HL-60 (cell line): Measurements from ENCODE around the gene GSK3B.

Experiments
- GABPA ChIP-seq: IDR thresholded peaks from 2 replicates; pipeline ENCODE4 v1.6.1; 2012; ENCODE audit warnings: low read depth
- TF ChIP-seq, protein P1 (sequence below): IDR thresholded peaks from one replicate; pipeline ENCODE4 v1.5.1; 2011; ENCODE audit warnings: low read length, control low read depth, inconsistent platforms; ENCODE audit not compliant: insufficient read depth

DNA sequence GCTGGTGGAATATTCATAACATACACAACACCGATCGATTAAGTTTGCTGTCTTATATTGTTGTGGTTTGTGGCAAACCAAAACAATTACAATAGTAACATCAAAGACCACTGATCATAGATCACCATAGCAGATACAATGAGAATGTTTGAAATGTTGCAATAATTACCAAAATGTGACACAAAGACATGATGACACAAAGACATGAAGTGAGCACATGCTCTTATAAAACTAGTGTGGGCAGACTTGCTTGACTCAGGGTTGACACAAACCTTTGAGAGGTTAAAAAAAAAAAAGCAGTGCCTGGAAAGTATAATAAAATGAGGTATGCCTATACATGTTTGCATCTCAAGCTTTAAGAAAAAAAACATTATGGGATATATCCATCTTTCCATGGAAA lies 182.0 kb downstream of the GSK3B start:
- TF ChIP-seq, protein P1, sequence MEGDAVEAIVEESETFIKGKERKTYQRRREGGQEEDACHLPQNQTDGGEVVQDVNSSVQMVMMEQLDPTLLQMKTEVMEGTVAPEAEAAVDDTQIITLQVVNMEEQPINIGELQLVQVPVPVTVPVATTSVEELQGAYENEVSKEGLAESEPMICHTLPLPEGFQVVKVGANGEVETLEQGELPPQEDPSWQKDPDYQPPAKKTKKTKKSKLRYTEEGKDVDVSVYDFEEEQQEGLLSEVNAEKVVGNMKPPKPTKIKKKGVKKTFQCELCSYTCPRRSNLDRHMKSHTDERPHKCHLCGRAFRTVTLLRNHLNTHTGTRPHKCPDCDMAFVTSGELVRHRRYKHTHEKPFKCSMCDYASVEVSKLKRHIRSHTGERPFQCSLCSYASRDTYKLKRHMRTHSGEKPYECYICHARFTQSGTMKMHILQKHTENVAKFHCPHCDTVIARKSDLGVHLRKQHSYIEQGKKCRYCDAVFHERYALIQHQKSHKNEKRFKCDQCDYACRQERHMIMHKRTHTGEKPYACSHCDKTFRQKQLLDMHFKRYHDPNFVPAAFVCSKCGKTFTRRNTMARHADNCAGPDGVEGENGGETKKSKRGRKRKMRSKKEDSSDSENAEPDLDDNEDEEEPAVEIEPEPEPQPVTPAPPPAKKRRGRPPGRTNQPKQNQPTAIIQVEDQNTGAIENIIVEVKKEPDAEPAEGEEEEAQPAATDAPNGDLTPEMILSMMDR = no peak
- TF ChIP-seq GABPA = no peak
